ENCODE measurements around the gene XPC.

GRCh38 chr3:14137004-14137403, 41.4 kb downstream of the XPC start:
- TF ChIP-seq POLR2AphosphoS5 (IDR thresholded peaks at IDR 0.05; ENCODE audit: low read depth, low read length) (no peak), REST (IDR thresholded peaks at IDR 0.05; ENCODE audit: insufficient read depth in 1 of 2, low read depth in 2 of 2, low read length in 2 of 2) (no peak), SIN3A (IDR thresholded peaks at IDR 0.05; ENCODE audit: borderline replicate concordance, insufficient read depth, low read length) (no peak)
